NCI-H69 (cell line): ENCODE results near the gene SCYGR1.
"Not testable (repeated sequence)": the region's sequence is repeated elsewhere in the genome, so short reads cannot be mapped to it uniquely, and the experiment has no call there.

ENCODE experiments used
- DNase-seq: peaks from one replicate; lab custom pipeline; 2025; lab: John Stamatoyannopoulos, UW

Gene SCYGR1

GRCh38 chr2:227370791-227371312 is 16.9 kb downstream of the SCYGR1 start:
- no peak for DNase-seq

- DNase-seq, result no peak
These were observed 17.7 kb downstream of the SCYGR1 start for GRCh38 chr2:227370092-227370491.

- DNase-seq, result no peak
These were observed 19.2 kb downstream of the SCYGR1 start for GRCh38 chr2:227368574-227368973.

- DNase-seq, result no peak
These were observed 20.3 kb downstream of the SCYGR1 start for GRCh38 chr2:227367427-227367795.

- DNase-seq, result peak; percentile 0
These were observed 20.9 kb downstream of the SCYGR1 start for GRCh38 chr2:227366769-227367426.

GRCh38 chr2:227365833-227366232 is 21.9 kb downstream of the SCYGR1 start:
- DNase-seq, result no peak

- not testable (repeated sequence) for DNase-seq
These were observed 23.0 kb downstream of the SCYGR1 start for GRCh38 chr2:227364585-227365263.

GRCh38 chr2:227363756-227364155 is 24.0 kb downstream of the SCYGR1 start:
- no peak for DNase-seq

- no peak for DNase-seq
These were observed 27.4 kb downstream of the SCYGR1 start for GRCh38 chr2:227360351-227360750.

- no peak for DNase-seq
These were observed 36.1 kb downstream of the SCYGR1 start for GRCh38 chr2:227351639-227352038.

GRCh38 chr2:227349989-227350612 is 37.6 kb downstream of the SCYGR1 start:
- no peak for DNase-seq

GRCh38 chr2:227348324-227348723 is 39.4 kb downstream of the SCYGR1 start:
- DNase-seq, result no peak

- no peak for DNase-seq
These were observed 40.6 kb downstream of the SCYGR1 start for GRCh38 chr2:227347117-227347516.

GRCh38 chr2:227344231-227344630 is 43.5 kb downstream of the SCYGR1 start:
- no peak for DNase-seq

- DNase-seq, result no peak
These were observed 46.2 kb downstream of the SCYGR1 start for GRCh38 chr2:227341553-227341952.

GRCh38 chr2:227340106-227340505 is 47.6 kb downstream of the SCYGR1 start:
- no peak for DNase-seq

- no peak for DNase-seq
These were observed 48.6 kb downstream of the SCYGR1 start for GRCh38 chr2:227339098-227339599.
